HG03066 (cell line): ENCODE results near the gene RSPH6A.
"Not testable (repeated sequence)": the region's sequence is repeated elsewhere in the genome, so short reads cannot be mapped to it uniquely, and the experiment has no call there.

Experiments
- ATAC-seq: cut with Tn5 transposase; IDR thresholded peaks from one replicate; pipeline ENCODE4 v1.9.1; 2021; ENCODE audit warnings: low read depth; ENCODE audit not compliant: unreplicated experiment

Gene RSPH6A

GRCh38 chr19:45767881-45768654 is 47.0 kb downstream of the RSPH6A start:
- ATAC-seq: no peak

GRCh38 chr19:45767410-45767880 is 47.7 kb downstream of the RSPH6A start:
- ATAC-seq: no peak

- ATAC-seq: no peak
Observed at GRCh38 chr19:45766869-45767346, 48.2 kb downstream of the RSPH6A start.

- no peak for ATAC-seq
Observed at GRCh38 chr19:45766296-45766868, 48.7 kb downstream of the RSPH6A start.

- no peak for ATAC-seq
Observed at GRCh38 chr19:45765702-45766295, 49.3 kb downstream of the RSPH6A start.

GRCh38 chr19:45764945-45765701 is 50.0 kb downstream of the RSPH6A start:
- ATAC-seq: no peak

GRCh38 chr19:45764475-45764874 is 50.6 kb downstream of the RSPH6A start:
- ATAC-seq: no peak

GRCh38 chr19:45763691-45764294 is 51.3 kb downstream of the RSPH6A start:
- ATAC-seq: no peak

GRCh38 chr19:45762870-45763631 is 52.1 kb downstream of the RSPH6A start:
- no peak for ATAC-seq

GRCh38 chr19:45761714-45762113 is 53.4 kb downstream of the RSPH6A start:
- ATAC-seq: no peak

GRCh38 chr19:45758921-45759320 is 56.2 kb downstream of the RSPH6A start:
- no peak for ATAC-seq

GRCh38 chr19:45757695-45758094 is 57.4 kb downstream of the RSPH6A start:
- ATAC-seq: no peak

- ATAC-seq: no peak
Observed at GRCh38 chr19:45754323-45754722, 60.8 kb downstream of the RSPH6A start.

- ATAC-seq: no peak
Observed at GRCh38 chr19:45753548-45753947, 61.6 kb downstream of the RSPH6A start.

GRCh38 chr19:45752639-45753038 is 62.5 kb downstream of the RSPH6A start:
- ATAC-seq: no peak

- not testable (repeated sequence) for ATAC-seq
Observed at GRCh38 chr19:45751483-45751882, 63.6 kb downstream of the RSPH6A start.

- no peak for ATAC-seq
Observed at GRCh38 chr19:45747513-45747912, 67.6 kb downstream of the RSPH6A start.

- no peak for ATAC-seq
Observed at GRCh38 chr19:45746866-45747265, 68.2 kb downstream of the RSPH6A start.
